Measurements from ENCODE around the gene TTC22.
"Not testable (repeated sequence)": the region's sequence is repeated elsewhere in the genome, so short reads cannot be mapped to it uniquely, and the experiment has no call there.

The TTC22 gene

DNA sequence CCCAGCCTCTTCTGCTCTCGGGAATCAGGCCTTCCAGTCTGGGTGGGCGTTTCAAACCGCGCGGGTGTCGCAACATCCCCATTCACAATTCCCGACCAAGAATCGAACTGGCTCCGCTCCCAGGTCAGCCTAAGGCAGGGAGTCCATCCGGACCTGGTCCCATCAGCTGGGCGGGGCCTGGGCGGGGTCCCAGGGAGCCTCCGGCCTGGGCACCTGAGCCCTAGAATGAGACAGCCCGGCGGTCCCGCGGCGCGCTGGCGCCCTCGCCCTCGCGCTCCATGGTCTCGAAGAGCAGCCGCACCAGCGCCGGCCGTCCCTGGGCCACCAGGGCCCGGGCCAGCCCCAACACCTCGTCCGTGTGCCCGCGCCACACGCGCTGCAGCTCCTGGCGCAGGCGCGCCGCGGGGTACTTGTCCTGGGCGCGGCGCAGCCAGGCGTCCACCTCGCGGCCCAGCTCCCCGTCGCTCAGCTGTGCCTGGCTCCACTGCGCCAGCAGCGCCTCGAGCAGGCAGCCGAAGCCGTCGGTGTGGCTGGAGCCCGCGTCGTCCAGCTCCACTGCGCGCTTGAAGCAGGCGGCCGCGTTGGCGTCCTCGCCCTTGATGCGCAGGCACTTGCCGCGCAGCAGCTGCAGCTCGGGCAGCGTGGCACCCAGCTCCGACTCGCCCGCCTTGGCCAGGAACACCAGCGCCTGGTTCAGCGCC is 19.9 kb downstream of the TTC22 start:
- no peak for DNase-seq

DNA sequence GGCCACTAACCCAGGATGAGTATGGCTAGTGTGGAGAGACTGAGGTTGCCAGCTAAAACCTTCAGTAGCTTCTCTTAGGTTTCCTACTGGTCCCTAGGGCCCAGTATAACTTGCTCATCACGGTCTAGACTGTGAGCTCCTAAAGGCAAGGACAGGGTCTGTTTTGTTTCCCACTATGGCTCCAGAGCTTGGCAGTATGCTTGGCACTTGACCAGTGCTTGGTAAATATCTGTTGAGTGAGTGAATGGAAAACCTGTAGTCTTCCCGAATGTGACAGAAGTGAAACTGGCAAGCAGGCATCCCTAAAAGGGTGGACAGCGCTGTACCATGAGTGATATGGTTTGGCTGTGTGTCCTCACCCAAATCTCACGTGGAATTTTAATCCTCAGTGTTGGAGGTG is 23.7 kb downstream of the TTC22 start:
- DNase-seq: no peak

DNA sequence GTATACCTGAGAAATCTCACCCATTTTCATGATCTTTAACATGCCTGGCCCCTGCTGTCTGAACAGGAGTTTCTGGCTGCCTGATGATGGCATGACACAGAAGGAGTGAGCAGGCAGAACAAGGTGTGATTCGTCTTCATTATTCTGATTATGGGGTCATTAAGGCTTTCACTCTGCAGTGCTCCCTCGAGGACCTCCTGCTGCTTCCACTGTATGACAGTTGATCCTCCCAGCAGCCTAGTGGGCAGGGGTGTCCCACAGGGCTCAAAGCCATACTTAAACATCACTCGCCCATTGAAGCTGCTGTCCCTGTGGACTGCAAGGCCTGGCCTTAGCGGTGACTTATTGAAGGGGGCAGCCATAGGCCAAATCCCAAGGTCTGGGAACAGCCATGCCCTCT is 24.1 kb downstream of the TTC22 start:
- no peak for DNase-seq

DNA sequence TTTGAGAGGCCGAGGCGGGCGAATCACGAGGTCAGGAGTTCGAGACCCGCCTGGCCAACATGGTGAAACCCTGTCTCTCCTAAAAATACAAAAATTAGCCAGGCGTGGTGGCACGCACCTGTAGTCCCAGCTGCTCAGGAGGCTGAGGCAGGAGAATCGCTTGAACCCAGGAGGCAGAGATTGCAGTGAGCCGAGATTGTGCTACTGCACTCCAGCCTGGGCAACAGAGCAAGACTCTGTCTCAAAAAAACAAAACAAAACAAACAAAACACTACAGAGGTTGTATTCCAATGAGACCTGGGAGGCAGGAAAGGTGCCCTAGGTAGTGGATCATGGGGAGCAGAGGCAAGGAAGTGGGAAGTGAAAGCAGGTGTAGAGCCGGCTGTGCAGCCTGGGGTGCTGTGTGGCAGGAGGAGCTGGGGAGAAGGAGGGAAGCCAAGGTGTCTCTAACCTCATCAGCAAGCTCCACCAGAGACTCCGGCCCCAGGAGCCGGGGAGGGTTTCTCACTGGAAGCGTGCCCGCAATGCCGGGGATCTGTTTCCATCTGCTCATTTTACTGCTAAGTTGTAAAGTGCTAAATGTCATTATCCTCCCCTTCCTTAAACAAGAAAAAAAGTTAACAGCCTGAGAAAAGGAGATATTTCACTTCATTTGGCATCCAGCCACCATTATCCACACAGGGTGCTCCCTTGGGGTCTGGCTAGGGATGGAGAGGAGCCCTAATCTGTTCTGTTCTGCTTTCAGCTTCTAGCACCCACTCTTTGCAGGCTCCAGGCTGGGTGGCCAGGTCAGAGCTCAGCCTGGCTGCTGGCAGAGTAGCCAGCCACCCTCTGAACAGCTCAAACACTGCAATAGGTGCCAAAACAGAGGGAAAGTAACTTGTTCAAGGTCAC is 25.0 kb downstream of the TTC22 start:
- not testable (repeated sequence) for DNase-seq

DNA sequence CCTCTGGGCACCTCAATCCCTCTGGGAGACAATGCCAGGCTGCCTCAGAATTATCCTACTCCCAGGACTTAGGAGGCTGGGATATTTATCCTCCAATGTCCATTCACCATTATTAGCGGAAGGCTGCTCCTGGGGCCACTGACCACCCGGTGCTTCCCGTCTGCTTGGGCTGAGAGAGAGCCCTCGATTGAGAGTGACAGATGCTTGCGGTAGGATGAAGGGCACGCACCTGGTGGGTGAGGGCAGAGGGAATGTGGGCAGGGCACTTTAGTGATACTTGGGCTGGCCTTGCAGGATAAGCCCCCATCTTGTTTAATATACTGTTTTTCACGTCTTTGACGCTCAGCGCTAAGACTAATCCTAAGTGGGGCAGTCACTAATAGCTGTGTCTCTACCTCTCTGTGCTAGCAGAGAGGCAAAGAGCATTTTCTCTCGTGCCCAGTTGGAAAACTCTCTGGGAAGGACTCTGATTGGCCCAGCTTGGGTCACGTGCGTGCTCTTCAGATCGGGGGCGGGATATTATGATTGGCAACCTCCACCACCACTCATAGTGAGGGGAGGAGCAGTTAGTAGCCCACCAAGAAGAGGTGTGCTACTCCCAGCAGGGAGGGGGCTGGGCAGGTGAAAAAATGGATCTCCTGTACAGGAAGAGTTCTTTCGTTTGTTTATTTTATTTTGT is 26.2 kb downstream of the TTC22 start:
- no peak for DNase-seq

DNA sequence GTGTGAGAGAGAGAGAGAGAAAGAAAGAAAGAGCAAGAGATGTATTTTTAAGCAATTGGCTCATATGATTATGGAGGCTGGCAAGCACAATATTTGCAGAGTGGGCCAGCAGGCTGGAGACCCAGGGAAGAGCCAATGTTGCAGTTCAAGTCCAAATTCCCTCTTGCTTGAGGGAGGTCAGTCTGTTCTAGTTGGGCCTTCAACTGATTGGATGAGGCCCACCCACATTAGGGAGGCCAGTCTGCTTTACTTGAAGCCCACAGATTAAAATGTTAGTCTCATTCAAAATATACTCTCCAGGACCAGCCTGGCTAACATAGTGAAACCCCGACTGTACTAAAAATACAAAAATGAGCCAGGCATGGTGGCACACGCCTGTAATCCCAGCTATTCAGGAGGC is 28.2 kb downstream of the TTC22 start:
- no peak for DNase-seq

DNA sequence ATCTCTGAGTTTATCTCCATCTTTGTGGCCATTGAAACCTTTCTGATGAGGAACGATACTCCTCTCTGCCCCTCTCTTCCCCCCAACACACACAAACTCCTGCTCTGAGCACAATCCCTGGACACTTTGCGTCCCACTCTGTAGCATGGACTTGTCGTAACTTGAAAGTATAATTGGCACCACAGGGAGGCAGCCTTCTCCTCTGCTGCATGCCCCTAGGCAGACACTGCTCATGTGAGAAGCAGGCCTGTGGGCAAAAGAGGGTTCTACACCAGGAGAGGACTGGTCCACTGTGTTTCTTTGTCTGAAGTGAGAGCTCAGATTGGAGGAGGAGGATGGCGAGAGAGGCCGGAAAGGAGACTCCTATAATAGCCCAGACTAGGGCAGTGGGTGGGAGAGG is 33.0 kb downstream of the TTC22 start:
- no peak for DNase-seq

DNA sequence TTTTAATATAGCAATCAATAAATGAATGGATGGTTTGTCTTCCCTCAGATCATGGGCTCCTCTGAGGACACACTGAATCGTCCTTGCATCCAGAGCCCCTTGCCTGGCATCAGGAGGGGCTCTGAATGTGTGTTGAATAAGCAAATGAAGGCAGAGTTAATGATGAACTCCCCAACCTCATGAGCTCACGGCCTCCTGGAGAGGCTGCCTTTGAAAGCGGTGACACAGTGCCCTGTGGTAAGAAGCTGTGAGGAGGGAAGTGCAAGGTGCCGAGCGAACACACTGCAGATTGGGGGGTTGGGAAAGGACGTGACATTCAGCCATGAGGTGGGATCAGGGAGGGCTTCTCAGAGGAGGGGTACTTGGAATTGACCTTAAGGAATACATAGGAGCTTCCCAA is 33.6 kb downstream of the TTC22 start:
- no peak for DNase-seq

DNA sequence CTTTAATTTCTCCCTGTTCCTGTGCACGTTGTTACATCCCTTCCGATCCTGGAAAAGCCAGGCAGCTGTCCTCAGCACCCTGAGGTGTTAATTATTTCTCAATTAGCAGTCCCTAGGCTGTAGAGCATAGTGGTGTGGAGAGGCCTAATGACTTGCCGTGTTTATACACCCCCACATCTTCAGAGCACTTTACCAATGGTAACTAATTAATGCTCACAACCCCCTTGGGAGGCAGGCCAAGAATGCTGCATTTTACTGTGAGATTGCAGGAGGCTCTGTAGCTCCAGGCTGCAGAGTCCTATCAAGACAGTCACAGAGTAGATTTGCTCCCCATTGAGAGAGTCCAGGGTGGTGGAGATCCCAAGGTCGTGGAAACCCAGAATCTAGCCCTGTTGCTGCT is 34.4 kb downstream of the TTC22 start:
- no peak for DNase-seq

DNA sequence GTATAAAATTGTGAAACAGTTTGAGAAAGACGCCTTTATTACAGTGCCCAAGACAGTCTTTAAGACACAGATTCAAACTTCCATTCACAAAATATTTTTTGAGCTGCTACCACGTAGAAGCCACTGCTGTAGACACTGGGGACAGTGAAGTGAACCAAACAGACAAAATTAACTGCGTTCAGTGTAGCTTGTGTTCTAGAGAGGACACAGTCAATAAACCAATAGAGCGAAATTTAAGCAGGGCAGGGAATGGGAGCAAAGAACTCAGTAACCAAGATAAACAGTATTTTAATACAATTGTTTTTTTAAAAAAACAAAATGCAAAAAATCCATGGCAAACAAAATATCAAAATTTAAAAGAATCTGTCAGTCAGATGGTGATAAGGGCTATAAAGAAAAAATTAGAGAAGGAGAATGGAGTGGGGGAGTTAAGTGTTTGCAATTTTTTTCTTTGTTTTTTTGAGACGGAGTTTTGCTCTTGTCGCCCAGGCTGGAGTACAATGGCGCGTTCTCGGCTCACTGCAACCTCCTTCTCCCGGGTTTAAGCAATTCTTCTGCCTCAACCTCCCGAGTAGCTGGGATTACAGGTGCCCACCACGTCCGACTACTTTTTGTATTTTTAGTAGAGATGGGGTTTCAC is 36.1 kb downstream of the TTC22 start:
- DNase-seq: no peak

DNA sequence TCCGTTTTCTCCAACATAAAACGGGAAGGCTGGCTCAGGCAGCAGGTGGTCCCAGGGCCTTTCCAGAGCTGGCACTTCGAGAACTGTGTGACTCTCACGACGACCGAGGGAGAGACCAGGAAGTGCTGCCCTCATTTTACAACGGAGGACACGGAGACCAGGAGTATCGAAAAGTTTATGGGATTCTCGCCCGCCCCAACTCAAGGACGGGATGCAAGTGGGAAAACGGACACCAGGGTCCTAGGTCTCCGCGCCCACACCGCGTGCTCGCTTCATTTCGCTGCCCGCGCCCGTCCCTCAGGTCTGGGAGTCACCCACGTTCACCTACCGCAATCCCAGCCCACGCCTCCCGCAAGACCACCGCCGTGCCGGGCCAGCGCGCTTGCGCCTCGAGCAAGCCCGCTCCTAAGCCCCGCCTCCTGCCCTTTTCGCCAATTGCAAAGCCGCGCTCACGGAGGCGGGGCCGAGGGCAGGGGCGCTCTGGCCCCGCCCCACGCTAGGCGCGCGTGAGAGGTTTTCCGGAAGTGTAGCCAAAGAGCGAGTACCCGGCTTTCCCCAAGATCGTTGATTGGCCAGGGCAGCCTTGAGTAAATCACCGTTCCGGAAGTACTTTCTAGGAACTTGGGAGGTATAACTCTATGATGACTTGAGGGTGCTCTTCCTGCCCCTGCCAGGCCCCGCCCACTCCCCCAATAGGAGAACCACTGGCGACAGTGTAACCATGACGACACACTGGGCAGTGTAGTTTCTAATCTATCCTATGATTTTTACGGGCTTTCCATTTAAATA is 36.8 kb downstream of the TTC22 start, which contains the start of gene PARS2:
PARS2 (minus strand) TSS at position 391 of the 789 bp plus-strand sequence. CDS start 5,362 bp downstream, outside the sequence.
- peak; percentile 96 for DNase-seq

DNA sequence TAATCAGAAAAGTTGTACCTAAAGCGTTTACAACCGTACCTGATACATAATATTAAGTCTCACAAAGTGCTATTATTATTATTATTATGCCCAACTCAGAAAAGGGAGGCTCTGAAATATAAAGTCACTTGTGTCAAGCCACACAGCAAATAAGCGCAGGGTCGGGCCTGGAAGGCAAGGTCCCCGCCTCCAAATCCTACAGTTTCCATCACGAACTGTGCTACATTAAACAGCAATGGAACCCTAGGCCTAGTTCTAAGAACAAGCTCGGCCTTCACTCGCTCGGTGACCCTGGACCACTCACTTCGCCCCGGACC is 37.3 kb downstream of the TTC22 start:
- DNase-seq: no peak

DNA sequence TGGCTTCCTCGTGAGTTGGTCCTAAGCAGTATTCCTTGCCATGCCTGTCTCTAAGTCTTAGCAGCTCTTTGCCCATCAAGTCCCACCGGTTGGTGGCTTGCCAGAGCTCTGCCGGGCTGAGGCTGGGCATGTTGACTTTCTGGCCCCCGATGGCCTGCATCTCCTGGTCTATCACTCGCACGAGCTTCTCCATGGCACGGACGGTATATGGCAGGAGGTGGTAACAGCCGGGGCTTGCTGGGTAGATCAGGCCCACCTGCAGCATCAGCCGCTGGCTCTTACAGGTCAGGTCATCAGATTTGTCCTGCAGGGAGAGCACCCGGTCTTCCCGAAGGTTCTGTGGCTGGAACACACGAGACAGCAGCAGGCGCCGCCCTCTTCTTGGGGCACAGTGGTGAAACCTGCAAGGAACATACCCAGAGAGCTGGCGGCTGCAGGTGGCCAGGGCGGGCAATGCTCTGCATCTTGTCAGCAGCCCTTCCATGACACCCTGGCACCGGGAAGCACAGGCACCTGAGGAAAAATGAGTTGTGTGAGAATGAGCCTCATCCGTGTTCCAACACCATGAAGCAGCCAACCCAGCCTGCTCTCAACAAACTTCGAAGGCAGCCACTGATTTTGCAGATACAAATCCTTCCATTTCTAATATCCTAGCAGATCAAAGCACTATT is 42.3 kb downstream of the TTC22 start:
- DNase-seq: no peak

DNA sequence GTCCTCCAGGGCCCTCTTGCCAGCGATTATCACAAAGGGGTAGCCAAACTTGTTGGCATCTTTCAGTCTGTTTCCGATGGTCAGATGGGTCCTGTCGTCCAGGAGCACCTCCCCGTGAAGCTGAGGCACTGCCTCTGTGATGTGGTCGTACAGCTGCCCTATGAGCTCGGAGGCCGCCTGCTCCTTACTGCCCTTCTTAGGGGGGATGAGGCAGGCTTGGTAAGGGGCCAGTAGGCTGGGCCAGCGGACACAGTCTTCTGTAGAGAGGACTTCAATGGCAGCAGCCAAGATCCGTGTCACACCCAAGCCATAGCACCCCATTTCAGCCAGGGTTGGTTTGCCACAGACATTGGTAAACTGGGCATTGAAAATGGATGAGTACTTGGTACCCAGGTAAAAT is 43.3 kb downstream of the TTC22 start:
- no peak for DNase-seq

DNA sequence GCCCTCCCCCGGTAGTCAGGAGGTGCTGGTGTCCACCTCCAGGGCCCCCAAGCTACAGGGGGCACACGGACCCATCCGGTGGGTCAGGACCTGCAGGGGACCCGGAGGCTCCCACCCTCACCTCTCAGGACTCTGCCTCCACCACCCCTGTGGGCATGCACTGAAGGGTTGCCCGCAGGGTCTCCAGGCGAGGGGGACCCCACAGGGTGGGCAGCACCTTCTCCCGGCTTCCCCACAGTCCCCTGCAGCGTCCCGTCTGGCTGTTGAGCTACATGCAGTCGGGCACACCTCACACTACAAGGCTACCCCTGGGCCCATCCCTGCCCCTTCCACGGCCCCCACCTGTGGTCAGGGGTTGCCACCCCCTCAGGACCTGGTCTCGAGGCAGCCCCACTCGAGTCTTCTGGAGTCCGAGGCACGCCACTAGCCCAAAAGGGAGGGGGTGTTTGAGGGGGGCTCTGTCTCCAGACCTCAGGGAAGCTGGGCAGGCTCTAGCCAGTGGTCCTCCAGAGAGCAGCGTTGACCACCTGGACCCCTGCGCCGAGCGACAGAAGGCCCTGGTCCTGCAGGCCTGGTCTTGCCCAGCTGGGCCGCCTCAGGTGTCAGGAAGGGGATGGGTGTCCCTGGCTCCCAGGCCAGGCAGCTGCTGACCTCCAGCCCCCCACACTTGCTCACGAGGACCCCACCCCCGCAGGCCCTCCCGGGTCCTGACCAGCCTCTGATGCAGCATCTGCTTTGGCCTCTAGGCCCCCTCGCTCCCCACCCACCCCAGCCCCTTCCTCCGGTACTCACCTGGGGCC is 46.4 kb downstream of the TTC22 start:
- DNase-seq: no peak

DNA sequence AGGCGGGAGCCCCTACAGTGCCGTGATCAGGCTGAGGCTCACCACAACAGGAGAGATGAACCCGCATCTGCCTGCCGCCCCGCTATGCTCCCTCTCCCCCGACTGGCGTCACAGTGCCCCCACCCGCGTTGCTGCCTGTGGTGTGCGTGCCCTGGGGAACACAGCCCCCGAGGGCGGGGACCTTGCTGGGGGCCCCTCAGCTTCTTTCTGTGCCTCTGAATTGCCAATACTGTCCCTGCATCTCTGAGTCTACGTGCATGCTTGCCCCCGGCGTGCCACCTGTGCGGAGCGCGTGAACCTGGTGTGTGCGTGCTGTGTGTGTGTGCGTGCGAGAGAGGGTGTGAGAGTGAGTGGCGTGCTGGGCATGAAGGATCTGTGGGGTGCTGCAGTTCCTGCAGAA is 47.1 kb downstream of the TTC22 start:
- DNase-seq: no peak

DNA sequence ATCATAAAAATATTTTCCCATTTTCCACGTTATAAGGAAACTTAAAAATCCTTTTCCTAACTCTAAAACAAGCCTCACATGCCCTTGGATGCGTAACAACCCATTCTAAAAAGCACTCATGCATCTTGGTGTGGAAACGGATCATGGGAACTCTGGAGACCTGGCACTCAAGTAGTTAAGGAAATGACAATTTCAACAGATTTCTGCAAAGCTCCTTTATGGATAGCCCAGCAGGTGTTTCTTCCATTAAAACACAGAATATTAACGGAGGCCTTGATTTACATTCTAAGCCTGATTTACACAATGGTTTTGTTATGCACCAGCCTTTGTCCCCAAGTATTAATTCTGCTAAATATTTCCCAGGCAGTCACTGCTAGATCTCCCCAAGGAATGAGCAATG is 49.7 kb downstream of the TTC22 start:
- no peak for DNase-seq

DNA sequence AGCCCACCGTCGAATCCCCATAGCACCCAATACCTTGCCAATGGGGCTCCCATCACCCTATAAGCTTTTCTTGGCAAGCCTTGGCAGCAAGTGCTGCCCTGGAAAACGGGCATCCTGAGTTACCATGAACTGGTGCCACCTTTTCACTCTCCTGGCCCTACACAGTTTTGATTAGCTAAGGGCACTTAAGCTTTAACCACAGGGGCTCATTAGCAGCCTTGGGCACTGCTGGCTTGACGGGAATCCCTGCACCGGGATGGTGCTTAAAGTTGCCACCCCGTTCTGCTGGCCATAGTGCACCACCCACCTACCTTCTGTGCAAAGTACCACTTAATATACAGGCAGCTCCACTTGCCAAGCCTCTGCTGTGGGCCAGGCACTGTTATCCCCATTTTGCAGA is 50.5 kb downstream of the TTC22 start:
- no peak for DNase-seq

DNA sequence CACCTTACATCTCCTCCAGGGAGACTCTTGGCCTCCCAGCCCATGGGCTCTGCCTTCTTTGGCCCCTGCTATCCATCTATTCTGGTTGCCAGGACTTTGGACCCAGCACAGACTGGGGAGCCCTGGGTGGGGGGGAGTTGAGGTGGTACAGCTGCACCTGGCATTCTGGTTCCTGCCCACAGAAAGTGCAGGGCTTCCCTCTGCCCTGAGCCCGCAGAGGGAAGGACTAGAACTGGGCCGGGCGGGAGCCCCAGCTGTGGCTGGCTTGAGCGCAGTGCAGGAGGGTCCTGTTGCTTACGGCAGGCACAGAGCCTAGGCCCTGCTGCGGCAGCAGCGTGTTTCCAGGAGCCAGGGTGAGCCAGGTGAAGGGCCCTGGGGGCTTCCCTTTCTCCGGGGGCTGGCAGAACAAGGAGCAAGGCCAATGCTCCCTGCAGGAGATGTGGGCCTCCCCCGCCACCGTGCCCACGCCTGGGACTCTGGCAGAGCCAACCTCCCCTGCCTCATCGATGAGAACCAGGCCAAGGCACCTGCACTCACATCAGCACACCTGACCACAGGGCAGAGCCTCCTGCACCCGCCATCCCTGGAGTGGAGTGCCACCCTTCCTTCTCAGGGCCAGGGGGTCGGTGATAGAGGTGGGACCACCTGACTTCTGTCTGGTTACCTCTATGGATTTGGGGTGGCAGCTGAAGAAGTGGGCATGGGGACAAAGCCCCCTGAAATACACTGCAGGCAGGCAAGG is 52.9 kb downstream of the TTC22 start:
- no peak for DNase-seq

DNA sequence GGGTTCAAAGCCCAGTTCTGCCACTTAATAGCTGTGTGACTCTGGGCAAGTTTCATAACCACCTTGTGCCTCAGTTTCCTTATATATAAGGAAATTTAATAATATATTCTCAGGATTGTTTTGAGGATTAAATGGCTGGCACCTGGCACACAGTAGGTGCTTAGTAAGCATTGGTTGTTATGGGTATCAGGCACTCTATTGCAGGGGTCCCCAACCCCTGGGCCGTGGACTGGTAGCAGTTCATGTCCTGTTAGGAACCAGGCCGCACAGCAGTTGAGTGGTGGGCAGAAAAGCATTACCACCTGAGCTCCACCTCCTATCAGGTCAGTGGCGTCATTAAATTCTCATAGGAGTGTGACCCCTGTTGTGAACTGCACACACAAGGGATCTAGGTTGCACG is 55.3 kb downstream of the TTC22 start:
- DNase-seq: no peak

Data from activated naive CD4-positive, alpha-beta T cell treated with Interleukin-2 at 50 U/mL for 16 hours (primary cell).